ENCODE measurements around the gene PLEKHF1.

The PLEKHF1 gene

DNA sequence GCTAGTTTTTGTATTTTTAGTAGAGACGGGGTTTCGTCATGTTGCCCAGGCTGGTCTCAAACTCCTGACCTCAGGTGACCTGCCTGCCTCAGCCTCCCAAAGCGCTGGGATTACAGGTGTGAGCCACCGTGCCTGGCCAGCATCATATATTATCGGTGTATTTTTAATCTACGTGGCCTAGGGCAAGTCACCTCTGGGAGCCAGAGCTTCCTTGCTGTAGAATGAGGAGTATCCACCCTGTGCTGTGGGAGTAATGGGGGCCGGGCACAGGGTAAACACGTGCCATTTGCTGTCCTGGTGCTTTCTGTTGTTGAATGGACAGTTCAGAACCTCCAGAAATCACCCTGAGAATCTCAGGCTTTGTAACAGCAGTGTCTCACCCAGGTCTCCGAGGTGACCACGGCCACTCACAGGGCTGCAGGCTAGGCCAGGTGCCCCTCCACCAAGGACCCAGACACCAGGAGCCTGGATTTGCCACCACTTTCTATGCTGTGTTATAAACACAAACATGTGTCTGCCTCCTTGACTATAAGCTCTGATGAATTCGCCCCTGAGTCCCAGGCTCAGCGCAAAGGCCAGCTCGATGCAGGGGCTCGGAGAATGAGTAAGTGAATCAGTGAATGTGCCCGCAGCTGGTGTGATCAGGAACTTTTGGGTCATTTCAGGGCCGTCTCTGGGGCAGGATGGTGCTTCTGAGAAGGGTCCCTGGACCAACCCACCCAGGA is 36.4 kb upstream of the PLEKHF1 start:
- no peak overlapping the region for H3K4me3 ChIP-seq (ENCODE audit: low read depth, low read length)
- TF ChIP-seq CTCF (IDR thresholded peaks at IDR 0.05; ENCODE audit: control insufficient read depth, extremely low read depth, insufficient read depth) = no peak
- DNase-seq (ENCODE audit: low read depth) = no peak

- DNase-seq (ENCODE audit: low read depth) = no peak
- no peak for TF ChIP-seq CTCF (IDR thresholded peaks at IDR 0.05; ENCODE audit: control insufficient read depth, extremely low read depth, insufficient read depth)
- H3K4me3 ChIP-seq (ENCODE audit: low read depth, low read length) = no peak overlapping the region
Observed at GRCh38 chr19:29629836-29630534, 35.3 kb upstream of the PLEKHF1 start.

GRCh38 chr19:29630655-29631054 is 34.6 kb upstream of the PLEKHF1 start:
- no peak for TF ChIP-seq CTCF (IDR thresholded peaks at IDR 0.05; ENCODE audit: control insufficient read depth, extremely low read depth, insufficient read depth)
- DNase-seq (ENCODE audit: low read depth) = no peak

GRCh38 chr19:29631450-29631849 is 33.8 kb upstream of the PLEKHF1 start:
- no peak for DNase-seq (ENCODE audit: low read depth)
- no peak overlapping the region for H3K4me3 ChIP-seq (ENCODE audit: low read depth, low read length)
- TF ChIP-seq CTCF (IDR thresholded peaks at IDR 0.05; ENCODE audit: control insufficient read depth, extremely low read depth, insufficient read depth) = no peak

More at GRCh38 chr19:29630655-29631054, 34.6 kb upstream of the PLEKHF1 start:
- no peak overlapping the region for H3K4me3 ChIP-seq (ENCODE audit: low read depth, low read length)

DNA sequence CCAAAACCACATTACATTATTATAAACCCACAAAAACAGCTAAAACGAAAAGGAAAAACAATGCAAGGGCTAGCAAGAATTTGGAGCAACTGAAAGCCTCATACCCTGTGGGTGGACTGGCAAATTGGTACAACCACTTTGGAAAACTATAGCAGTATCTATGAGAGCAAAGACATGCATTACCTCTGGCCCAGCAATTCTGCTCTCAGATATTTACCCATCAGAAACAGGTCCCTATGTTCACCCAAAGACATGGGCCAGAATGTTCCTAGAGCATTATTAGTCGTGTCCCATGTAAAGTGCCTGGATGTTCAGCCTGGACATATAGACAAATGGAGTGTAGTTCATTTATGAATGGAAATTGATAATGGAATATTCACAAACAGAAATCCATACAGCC is 31.3 kb upstream of the PLEKHF1 start:
- TF ChIP-seq CTCF (IDR thresholded peaks at IDR 0.05; ENCODE audit: control insufficient read depth, extremely low read depth, insufficient read depth) = no peak
- H3K4me3 ChIP-seq (ENCODE audit: low read depth, low read length) = no peak overlapping the region
- DNase-seq (ENCODE audit: low read depth) = no peak

GRCh38 chr19:29634423-29635130 is 30.7 kb upstream of the PLEKHF1 start:
- DNase-seq (ENCODE audit: low read depth) = no peak

More at GRCh38 chr19:29634423-29635130, 30.7 kb upstream of the PLEKHF1 start:
- H3K4me3 ChIP-seq (ENCODE audit: low read depth, low read length) = no peak overlapping the region
- no peak for TF ChIP-seq CTCF (IDR thresholded peaks at IDR 0.05; ENCODE audit: control insufficient read depth, extremely low read depth, insufficient read depth)
